B cell (primary cell): ENCODE measurements around the gene CBX8.

Source experiments
- CTCF ChIP-seq: fragments of 200-600 bp; IDR thresholded peaks from one replicate; pipeline ENCODE4 v1.8.0; 2022; ENCODE audit warnings: antibody characterized with exemption, mild to moderate bottlenecking
- EZH2 ChIP-seq: IDR thresholded peaks from 2 replicates; pipeline ENCODE4 v1.6.1; 2012; ENCODE audit warnings: borderline replicate concordance, low read depth, mild to moderate bottlenecking, moderate library complexity, low read length; ENCODE audit not compliant: insufficient read depth, poor library complexity, severe bottlenecking

DNA sequence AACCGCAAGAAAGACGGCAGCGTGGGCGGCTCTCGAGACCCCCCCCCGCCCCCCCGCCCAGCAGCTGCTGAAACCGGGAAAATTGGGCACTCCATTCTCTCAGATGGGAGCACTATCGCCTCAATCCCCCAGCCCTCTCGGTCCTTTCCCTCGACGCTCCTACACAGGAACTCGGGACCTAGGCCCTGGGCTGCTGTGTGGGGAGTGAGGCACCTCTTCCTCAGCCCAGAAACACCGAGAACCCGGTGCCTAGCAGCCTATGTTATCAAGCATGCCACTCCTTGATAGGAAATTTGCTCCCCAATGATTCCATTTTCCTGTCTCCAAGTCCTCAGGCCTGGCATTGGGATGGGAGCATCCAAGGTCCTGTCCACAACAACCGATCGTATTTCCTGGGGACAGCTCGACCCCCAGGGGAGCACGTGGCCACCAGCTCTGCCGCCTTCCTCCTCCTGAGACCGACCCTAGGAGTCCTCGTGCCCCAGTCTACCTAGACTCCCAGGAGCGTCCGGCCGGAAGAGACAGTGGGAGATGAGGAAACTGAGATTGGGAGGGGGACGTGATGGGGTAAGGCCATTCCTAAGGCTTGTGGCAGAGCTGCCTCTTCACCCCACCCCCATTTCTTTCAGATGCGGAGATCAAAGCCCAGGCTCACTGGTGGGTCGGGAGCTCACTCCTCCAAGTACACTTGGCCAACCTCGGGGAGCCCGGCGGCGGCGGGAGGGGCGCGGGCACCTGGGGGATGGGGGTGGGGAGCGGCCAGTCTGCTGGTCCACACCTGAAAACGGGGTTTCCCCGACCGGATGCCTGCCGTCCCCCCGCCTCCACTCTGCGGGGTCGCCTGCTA, 17.5 kb upstream of the CBX8 start:
- TF ChIP-seq CTCF (no peak), EZH2 (peak; percentile 86)
